HCT116 (cell line): ENCODE measurements around the gene ZWILCH. TPM values are rescaled to one million over a fixed set of nuclear protein-coding genes. Genes with fewer than 3 reads are reported as not detected.

Experiments used
- ATAC-seq: fragments of 200-7000 bp; cut with Tn5 transposase; 2 replicates; pipeline ENCODE4 v1.9.1; 2020; ENCODE audit warnings: mild to moderate bottlenecking, moderate library complexity
- BruUV-seq: library from RNA; stranded (reverse); fragments of 400-500 nt; replicated peaks from 2 replicates; lab custom pipeline; 2021; lab: Mats Ljungman, UMichigan
- CTCF ChIA-PET: fragments of 300-600 bp; sonication (Branson Sonifier 250); formaldehyde crosslinking; loops from one replicate; lab custom pipeline; 2021; ENCODE audit warnings: antibody characterized with exemption; lab: Charles Lee
- POLR2A ChIA-PET: fragments of 300-600, 350-600 bp; sonication (Branson Sonifier 250); formaldehyde crosslinking; loops from one replicate; lab custom pipeline; 2021; ENCODE audit warnings: antibody characterized with exemption; lab: Charles Lee
- RAD21 ChIA-PET, 2 experiments: fragments of 300-600 bp; sonication (Branson Sonifier 250); formaldehyde crosslinking; loops; one replicate each; lab custom pipeline; 2023; ENCODE audit warnings: low total read pairs in 2 of 2; ENCODE audit not compliant: uncharacterized antibody in 2 of 2, unreplicated experiment in 2 of 2, low non-redundant PET in 1 of 2; lab: Charles Lee
- DNase-seq: peaks from one replicate; pipeline ENCODE4 v3.0.0-alpha.2; 2010; ENCODE audit warnings: low read depth, low spot score
- H2AFZ ChIP-seq: fragments of 200-600 bp; shearing (Covaris generic), sonication (generic); 2 replicates; pipeline ENCODE4 v1.6.1; 2017; ENCODE audit warnings: low read depth, mixed run types, mixed read lengths, antibody characterized with exemption, low read length; ENCODE audit not compliant: poor library complexity, severe bottlenecking
- H3K27ac ChIP-seq: 2 replicates; pipeline ENCODE4 v1.5.1; 2012; ENCODE audit warnings: low read depth, low read length
- H3K27me3 ChIP-seq: fragments of 200-600 bp; sonication (generic); 2 replicates; pipeline ENCODE4 v1.6.1; 2016; ENCODE audit warnings: mixed run types, low read length, mixed read lengths; ENCODE audit not compliant: insufficient read depth
- H3K36me3 ChIP-seq, 2 experiments: fragments of 200-500 bp in 1 of 2; fragments of 200-600 bp in 1 of 2; sonication (Bioruptor generic) in 1 of 2; sonication (generic) in 1 of 2; 2 replicates each; pipeline versions ENCODE4 v1.5.1 to v1.6.1; 2014 to 2016; ENCODE audit warnings: low read length in 2 of 2, inconsistent platforms in 1 of 2, mixed read lengths in 1 of 2, mixed run types in 1 of 2; ENCODE audit not compliant: insufficient read depth in 2 of 2, control insufficient read depth in 1 of 2
- H3K4me1 ChIP-seq, 2 experiments: fragments of 200-600 bp in 1 of 2; sonication (generic) in 1 of 2; 2 replicates each; pipeline versions ENCODE4 v1.5.1 to v1.6.1; 2012 to 2017; ENCODE audit warnings: low read length in 2 of 2, inconsistent platforms in 1 of 2, mild to moderate bottlenecking in 1 of 2, mixed read lengths in 1 of 2, mixed run types in 1 of 2, moderate library complexity in 1 of 2; ENCODE audit not compliant: insufficient read depth in 2 of 2, control insufficient read depth in 1 of 2
- H3K4me2 ChIP-seq: fragments of 200-600 bp; sonication (generic); 2 replicates; pipeline ENCODE4 v1.6.1; 2017; ENCODE audit warnings: mixed run types, low read length, mixed read lengths
- H3K4me3 ChIP-seq, 2 experiments: fragments of 200-600 bp in 1 of 2; sonication (generic) in 1 of 2; replicated peaks in 1 of 2; 2 replicates each; pipeline ENCODE4 v1.5.1; 2011 to 2016; ENCODE audit warnings: low read length in 2 of 2, control low read depth in 1 of 2, low read depth in 1 of 2, mild to moderate bottlenecking in 1 of 2, mixed read lengths in 1 of 2, mixed run types in 1 of 2
- H3K79me2 ChIP-seq: fragments of 200-600 bp; sonication (generic); 2 replicates; pipeline ENCODE4 v1.6.1; 2017; ENCODE audit warnings: mild to moderate bottlenecking, mixed run types, low read length, moderate library complexity, mixed read lengths; ENCODE audit not compliant: insufficient read depth
- H3K9ac ChIP-seq: fragments of 200-600 bp; sonication (generic); 2 replicates; pipeline ENCODE4 v1.6.1; 2016; ENCODE audit warnings: low read length, mixed read lengths
- H3K9me2 ChIP-seq: fragments of 200-600 bp; sonication (generic), shearing (Covaris generic); 2 replicates; pipeline ENCODE4 v1.6.1; 2017; ENCODE audit warnings: mixed run types, mild to moderate bottlenecking, moderate library complexity; ENCODE audit not compliant: insufficient read depth
- H3K9me3 ChIP-seq, 2 experiments: fragments of 200-500 bp in 1 of 2; fragments of 200-600 bp in 1 of 2; sonication (Bioruptor generic) in 1 of 2; sonication (generic) in 1 of 2; 2 replicates each; pipeline ENCODE4 v1.6.1; 2014 to 2017; ENCODE audit warnings: low read length in 2 of 2, mixed read lengths in 2 of 2, inconsistent platforms in 1 of 2, low read depth in 1 of 2, mild to moderate bottlenecking in 1 of 2, mixed run types in 1 of 2, moderate library complexity in 1 of 2; ENCODE audit not compliant: control insufficient read depth in 1 of 2, insufficient read depth in 1 of 2
- H4K20me1 ChIP-seq: fragments of 200-600 bp; sonication (generic), shearing (Covaris generic); 2 replicates; pipeline ENCODE4 v1.6.1; 2017; ENCODE audit warnings: mixed run types, mild to moderate bottlenecking, moderate library complexity; ENCODE audit not compliant: insufficient read depth
- CBX3 ChIP-seq: IDR thresholded peaks from 2 replicates; pipeline ENCODE4 v1.6.1; 2012; ENCODE audit warnings: low read depth
- CEBPB ChIP-seq: IDR thresholded peaks from 2 replicates; pipeline ENCODE4 v1.6.1; 2012; ENCODE audit warnings: low read depth
- EGR1 ChIP-seq: IDR thresholded peaks from 2 replicates; pipeline ENCODE4 v1.6.1; 2012; ENCODE audit warnings: low read depth
- EZH2 ChIP-seq: fragments of 200-600 bp; sonication (generic); IDR thresholded peaks from 2 replicates; pipeline ENCODE4 v1.6.1; 2017; ENCODE audit warnings: antibody characterized with exemption, mixed run types
- JUND ChIP-seq: IDR thresholded peaks from 2 replicates; pipeline ENCODE4 v1.6.1; 2012
- POLR2AphosphoS5 ChIP-seq: IDR thresholded peaks from 2 replicates; pipeline ENCODE4 v1.6.1; 2011; ENCODE audit warnings: mild to moderate bottlenecking, low read depth, low read length, moderate library complexity
- SIN3A ChIP-seq: IDR thresholded peaks from 2 replicates; pipeline ENCODE4 v1.6.1; 2012; ENCODE audit warnings: low read depth
- SRF ChIP-seq: IDR thresholded peaks from 2 replicates; pipeline ENCODE4 v1.6.1; 2012; ENCODE audit warnings: low read depth
- TCF7L2 ChIP-seq: IDR thresholded peaks from 2 replicates; pipeline ENCODE4 v1.7.0; 2011; ENCODE audit warnings: borderline replicate concordance, inconsistent platforms; ENCODE audit not compliant: insufficient read depth, insufficient read length; ENCODE audit errors: extremely low read depth
- ZFX ChIP-seq: fragments of 450-650 bp; IDR thresholded peaks from 2 replicates; pipeline ENCODE4 v1.6.1; 2017
- ZNF274 ChIP-seq: fragments of 200-500 bp; sonication (Bioruptor generic); IDR thresholded peaks from 2 replicates; pipeline ENCODE4 v1.6.1; 2014; ENCODE audit warnings: mild to moderate bottlenecking, low read depth, low read length, inconsistent platforms
- intact Hi-C: fragments of 100-400 bp; cut with micrococcal nuclease; formaldehyde crosslinking; loops from 2 replicates; pipeline ENCODE4 v1.10.0; 2022
- total RNA-seq: library from RNA; stranded (reverse); gene quantifications from one replicate; pipeline ENCODE4 v1.2.1, GENCODE V29; 2021; ENCODE audit not compliant: unreplicated experiment
- TF ChIP-seq, protein P1 (sequence below), 3 experiments: fragments of 200-600 bp in 1 of 3; sonication (generic) in 1 of 3; IDR thresholded peaks in 2 of 3; conservative IDR thresholded peaks in 1 of 3; 2 replicates each; pipeline ENCODE4 v1.5.1; 2012 to 2017; ENCODE audit warnings: low read depth in 2 of 3, low read length in 2 of 3, antibody characterized with exemption in 1 of 3, borderline replicate concordance in 1 of 3, control low read depth in 1 of 3, mild to moderate bottlenecking in 1 of 3, mixed read lengths in 1 of 3, mixed run types in 1 of 3, moderate library complexity in 1 of 3; ENCODE audit not compliant: insufficient read depth in 1 of 3
- TF ChIP-seq, protein P2 (sequence below): IDR thresholded peaks from 2 replicates; pipeline ENCODE4 v1.6.1; 2012
- TF ChIP-seq, protein P3 (sequence below): IDR thresholded peaks from 2 replicates; pipeline ENCODE4 v1.6.1; 2012
- TF ChIP-seq, protein P4 (sequence below): IDR thresholded peaks from 2 replicates; pipeline ENCODE4 v1.6.1; 2012; ENCODE audit warnings: low read depth
- TF ChIP-seq, protein P5 (sequence below): IDR thresholded peaks from 2 replicates; pipeline ENCODE4 v1.6.1; 2011; ENCODE audit warnings: mild to moderate bottlenecking, low read length, moderate library complexity; ENCODE audit not compliant: insufficient replicate concordance; ENCODE audit errors: extremely low read depth

Gene ZWILCH
- total RNA-seq, 1 experiment from 2014 or later, result 25.8 TPM

DNA sequence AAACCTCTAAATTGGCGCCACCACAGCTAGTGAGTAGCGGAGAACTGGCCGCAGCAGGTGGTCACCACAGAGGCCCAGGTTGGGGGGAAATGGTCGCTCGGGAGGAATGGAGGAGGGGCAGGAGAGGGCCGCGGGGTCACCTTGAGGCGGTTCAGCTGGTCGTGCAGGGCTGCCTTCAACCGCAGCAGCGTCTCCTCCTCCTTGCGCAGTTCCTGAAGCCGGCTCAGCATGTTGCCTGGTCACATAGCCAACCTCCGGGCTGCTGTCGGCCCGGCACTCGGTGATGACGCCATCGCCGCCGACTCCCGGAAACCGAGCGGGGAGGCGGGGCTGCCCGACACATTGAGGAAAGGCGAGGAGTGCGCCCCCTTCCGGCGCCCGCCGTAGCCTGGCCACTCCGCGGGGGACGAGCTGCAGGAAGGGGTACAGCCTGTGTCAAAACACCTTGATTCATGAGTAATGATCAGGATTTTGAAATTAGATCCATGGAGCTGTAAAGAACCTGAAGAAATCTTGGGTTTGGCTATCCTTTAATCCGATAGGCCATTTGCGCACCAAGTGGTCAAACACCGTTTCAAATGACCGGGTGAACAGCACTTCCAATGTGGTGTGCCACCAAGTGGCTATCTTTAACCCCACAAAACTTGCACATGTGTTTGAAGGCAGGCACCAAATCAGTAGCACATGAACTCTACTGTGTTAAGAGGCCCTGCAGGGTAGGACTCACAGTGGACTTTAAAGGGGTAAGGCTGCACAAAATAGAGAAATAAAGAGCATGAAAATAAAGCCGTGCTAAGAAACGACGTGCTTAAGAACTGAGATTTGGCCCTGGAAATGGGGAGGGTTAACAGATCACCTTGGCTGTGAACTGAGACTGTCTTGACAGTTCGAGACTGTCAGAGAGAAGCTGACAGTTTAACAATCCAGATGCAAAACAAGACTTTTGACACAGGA lies 7.3 kb upstream of the ZWILCH start, which contains the start of gene SNAPC5:
TSS of gene SNAPC5 (minus strand) at position 261 of the 954 bp plus-strand sequence. CDS start at position 230, 31 bp downstream.
- H3K9me3 ChIP-seq, result no peaks in the 10 kb centered on the region
- H3K36me3 ChIP-seq, result peaks cover 54 to 66% of the 10 kb centered on the region in 2 experiments
- BruUV-seq, result no TSS peak
- ATAC-seq (peak; percentile 86), DNase-seq (peak; percentile 85)
- peak within 1 kb of the TSS; percentile 94 for H3K9ac ChIP-seq
- H3K4me3 ChIP-seq, result peak within 1 kb of the TSS; percentile 92 to 95
- H3K27me3 ChIP-seq, result no peaks in the 10 kb centered on the region
- peaks cover 3 to 28% of the 10 kb centered on the region in 2 experiments; a peak in 3 of 4 replicates for H3K4me1 ChIP-seq
- peak within 1 kb of the TSS; percentile 85 for H3K4me2 ChIP-seq
- CTCF ChIA-PET, result interaction anchor here (0.6 to 3.5 kb wide), 10 partner anchors 9 to 1026 kb away, joined by 3 to 27 read pairs (median 4); partner anchors contain the start of genes LCTL and MAP2K1
- peaks cover 68% of the 10 kb centered on the region for H3K79me2 ChIP-seq
- intact Hi-C loops, result loop anchor here (1.0 to 5.0 kb wide), 3 partner anchors 111 to 245 kb away; partner anchors contain the start of genes MAP2K1, MEGF11 and TIPIN
- H3K9me2 ChIP-seq, result no peaks in the 10 kb centered on the region
- no peak within 1 kb of the TSS for H2AFZ ChIP-seq
- POLR2A ChIA-PET, result interaction anchor here (2.9 kb wide), 1 partner anchor 111 kb away, joined by 12 read pairs; the partner anchor contains the start of gene MAP2K1
- H3K27ac ChIP-seq, result peak within 1 kb of the TSS; percentile 79
- peaks cover 38% of the 10 kb centered on the region; the same call in 1 of the 2 replicates for H4K20me1 ChIP-seq
- RAD21 ChIA-PET, result no interaction called here
- TF ChIP-seq CEBPB (0 out of 2 replicates have a peak, but pooled peaks have one; percentile 13), CBX3 (peak; percentile 59; the same call in 1 of the 2 replicates), ZFX (peak; percentile 50), EZH2 (no peak), SRF (peak; percentile 95), POLR2AphosphoS5 (peak; percentile 72), EGR1 (0 out of 2 replicates have a peak, but pooled peaks have one; percentile 21), ZNF274 (no peak), SIN3A (peak; percentile 91), JUND (peak; percentile 60), TCF7L2 (no peak)
- TF ChIP-seq, protein P1, sequence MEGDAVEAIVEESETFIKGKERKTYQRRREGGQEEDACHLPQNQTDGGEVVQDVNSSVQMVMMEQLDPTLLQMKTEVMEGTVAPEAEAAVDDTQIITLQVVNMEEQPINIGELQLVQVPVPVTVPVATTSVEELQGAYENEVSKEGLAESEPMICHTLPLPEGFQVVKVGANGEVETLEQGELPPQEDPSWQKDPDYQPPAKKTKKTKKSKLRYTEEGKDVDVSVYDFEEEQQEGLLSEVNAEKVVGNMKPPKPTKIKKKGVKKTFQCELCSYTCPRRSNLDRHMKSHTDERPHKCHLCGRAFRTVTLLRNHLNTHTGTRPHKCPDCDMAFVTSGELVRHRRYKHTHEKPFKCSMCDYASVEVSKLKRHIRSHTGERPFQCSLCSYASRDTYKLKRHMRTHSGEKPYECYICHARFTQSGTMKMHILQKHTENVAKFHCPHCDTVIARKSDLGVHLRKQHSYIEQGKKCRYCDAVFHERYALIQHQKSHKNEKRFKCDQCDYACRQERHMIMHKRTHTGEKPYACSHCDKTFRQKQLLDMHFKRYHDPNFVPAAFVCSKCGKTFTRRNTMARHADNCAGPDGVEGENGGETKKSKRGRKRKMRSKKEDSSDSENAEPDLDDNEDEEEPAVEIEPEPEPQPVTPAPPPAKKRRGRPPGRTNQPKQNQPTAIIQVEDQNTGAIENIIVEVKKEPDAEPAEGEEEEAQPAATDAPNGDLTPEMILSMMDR (IDR thresholded peaks at IDR 0.05 in 2 of 3, conservative IDR thresholded peaks at IDR 0.05 in 1 of 3; ENCODE audit: borderline replicate concordance in 1 of 3, insufficient read depth in 1 of 3, low read depth in 2 of 3, low read length in 2 of 3), result peak; percentile 92 to 98 (median 98)
- TF ChIP-seq, protein P2, sequence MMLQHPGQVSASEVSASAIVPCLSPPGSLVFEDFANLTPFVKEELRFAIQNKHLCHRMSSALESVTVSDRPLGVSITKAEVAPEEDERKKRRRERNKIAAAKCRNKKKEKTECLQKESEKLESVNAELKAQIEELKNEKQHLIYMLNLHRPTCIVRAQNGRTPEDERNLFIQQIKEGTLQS, result no peak; the same call in 1 of the 2 replicates
- TF ChIP-seq, protein P3, sequence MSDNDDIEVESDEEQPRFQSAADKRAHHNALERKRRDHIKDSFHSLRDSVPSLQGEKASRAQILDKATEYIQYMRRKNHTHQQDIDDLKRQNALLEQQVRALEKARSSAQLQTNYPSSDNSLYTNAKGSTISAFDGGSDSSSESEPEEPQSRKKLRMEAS, result peak; percentile 93
- TF ChIP-seq, protein P4, sequence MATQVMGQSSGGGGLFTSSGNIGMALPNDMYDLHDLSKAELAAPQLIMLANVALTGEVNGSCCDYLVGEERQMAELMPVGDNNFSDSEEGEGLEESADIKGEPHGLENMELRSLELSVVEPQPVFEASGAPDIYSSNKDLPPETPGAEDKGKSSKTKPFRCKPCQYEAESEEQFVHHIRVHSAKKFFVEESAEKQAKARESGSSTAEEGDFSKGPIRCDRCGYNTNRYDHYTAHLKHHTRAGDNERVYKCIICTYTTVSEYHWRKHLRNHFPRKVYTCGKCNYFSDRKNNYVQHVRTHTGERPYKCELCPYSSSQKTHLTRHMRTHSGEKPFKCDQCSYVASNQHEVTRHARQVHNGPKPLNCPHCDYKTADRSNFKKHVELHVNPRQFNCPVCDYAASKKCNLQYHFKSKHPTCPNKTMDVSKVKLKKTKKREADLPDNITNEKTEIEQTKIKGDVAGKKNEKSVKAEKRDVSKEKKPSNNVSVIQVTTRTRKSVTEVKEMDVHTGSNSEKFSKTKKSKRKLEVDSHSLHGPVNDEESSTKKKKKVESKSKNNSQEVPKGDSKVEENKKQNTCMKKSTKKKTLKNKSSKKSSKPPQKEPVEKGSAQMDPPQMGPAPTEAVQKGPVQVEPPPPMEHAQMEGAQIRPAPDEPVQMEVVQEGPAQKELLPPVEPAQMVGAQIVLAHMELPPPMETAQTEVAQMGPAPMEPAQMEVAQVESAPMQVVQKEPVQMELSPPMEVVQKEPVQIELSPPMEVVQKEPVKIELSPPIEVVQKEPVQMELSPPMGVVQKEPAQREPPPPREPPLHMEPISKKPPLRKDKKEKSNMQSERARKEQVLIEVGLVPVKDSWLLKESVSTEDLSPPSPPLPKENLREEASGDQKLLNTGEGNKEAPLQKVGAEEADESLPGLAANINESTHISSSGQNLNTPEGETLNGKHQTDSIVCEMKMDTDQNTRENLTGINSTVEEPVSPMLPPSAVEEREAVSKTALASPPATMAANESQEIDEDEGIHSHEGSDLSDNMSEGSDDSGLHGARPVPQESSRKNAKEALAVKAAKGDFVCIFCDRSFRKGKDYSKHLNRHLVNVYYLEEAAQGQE, result no peak
- TF ChIP-seq, protein P5, sequence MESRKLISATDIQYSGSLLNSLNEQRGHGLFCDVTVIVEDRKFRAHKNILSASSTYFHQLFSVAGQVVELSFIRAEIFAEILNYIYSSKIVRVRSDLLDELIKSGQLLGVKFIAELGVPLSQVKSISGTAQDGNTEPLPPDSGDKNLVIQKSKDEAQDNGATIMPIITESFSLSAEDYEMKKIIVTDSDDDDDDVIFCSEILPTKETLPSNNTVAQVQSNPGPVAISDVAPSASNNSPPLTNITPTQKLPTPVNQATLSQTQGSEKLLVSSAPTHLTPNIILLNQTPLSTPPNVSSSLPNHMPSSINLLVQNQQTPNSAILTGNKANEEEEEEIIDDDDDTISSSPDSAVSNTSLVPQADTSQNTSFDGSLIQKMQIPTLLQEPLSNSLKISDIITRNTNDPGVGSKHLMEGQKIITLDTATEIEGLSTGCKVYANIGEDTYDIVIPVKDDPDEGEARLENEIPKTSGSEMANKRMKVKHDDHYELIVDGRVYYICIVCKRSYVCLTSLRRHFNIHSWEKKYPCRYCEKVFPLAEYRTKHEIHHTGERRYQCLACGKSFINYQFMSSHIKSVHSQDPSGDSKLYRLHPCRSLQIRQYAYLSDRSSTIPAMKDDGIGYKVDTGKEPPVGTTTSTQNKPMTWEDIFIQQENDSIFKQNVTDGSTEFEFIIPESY, result peak; percentile 41
